ENCODE measurements around the gene GAS2L1. TPM values are rescaled to one million over a fixed set of nuclear protein-coding genes. Genes with fewer than 3 reads are reported as not detected.

The GAS2L1 gene
- total RNA-seq, 1 donor from 2014 or later, result 21.6 TPM

GRCh38 chr22:29339381-29340235 is 33.2 kb downstream of the GAS2L1 start:
- Mint-ChIP-seq H3K36me3 (ENCODE audit: unreplicated experiment) (peaks cover 26% of the 10 kb centered on the region), H3K9me3 (ENCODE audit: unreplicated experiment) (no peaks in the 10 kb centered on the region), H3K4me1 (ENCODE audit: unreplicated experiment) (peaks cover 8% of the 10 kb centered on the region), H3K27me3 (ENCODE audit: unreplicated experiment) (no peaks in the 10 kb centered on the region), H3K27ac (ENCODE audit: unreplicated experiment) (no peak overlapping the region), H3K4me3 (ENCODE audit: unreplicated experiment) (no peak overlapping the region)
- TF ChIP-seq CTCF (IDR thresholded peaks at IDR 0.05), result no peak
- no peak for DNase-seq (ENCODE audit: extremely low spot score, unreplicated experiment)

GRCh38 chr22:29340566-29340965 is 34.1 kb downstream of the GAS2L1 start:
- no peaks in the 10 kb centered on the region for H3K27me3 Mint-ChIP-seq (ENCODE audit: unreplicated experiment)

GRCh38 chr22:29341056-29341848 is 34.8 kb downstream of the GAS2L1 start:
- H3K9me3 Mint-ChIP-seq (ENCODE audit: unreplicated experiment), result no peaks in the 10 kb centered on the region
- peaks cover 27% of the 10 kb centered on the region for H3K36me3 Mint-ChIP-seq (ENCODE audit: unreplicated experiment)
- no peak overlapping the region for H3K4me3 Mint-ChIP-seq (ENCODE audit: unreplicated experiment)
- peaks cover 10% of the 10 kb centered on the region for H3K4me1 Mint-ChIP-seq (ENCODE audit: unreplicated experiment)
- H3K27me3 Mint-ChIP-seq (ENCODE audit: unreplicated experiment), result no peaks in the 10 kb centered on the region
- no peak for TF ChIP-seq CTCF (IDR thresholded peaks at IDR 0.05)
- H3K27ac Mint-ChIP-seq (ENCODE audit: unreplicated experiment), result no peak overlapping the region
- DNase-seq (ENCODE audit: extremely low spot score, unreplicated experiment), result no peak

More at GRCh38 chr22:29340566-29340965, 34.1 kb downstream of the GAS2L1 start:
- no peak for DNase-seq (ENCODE audit: extremely low spot score, unreplicated experiment)
- no peak overlapping the region for H3K27ac Mint-ChIP-seq (ENCODE audit: unreplicated experiment)
- H3K9me3 Mint-ChIP-seq (ENCODE audit: unreplicated experiment), result no peaks in the 10 kb centered on the region
- peaks cover 10% of the 10 kb centered on the region for H3K4me1 Mint-ChIP-seq (ENCODE audit: unreplicated experiment)
- H3K36me3 Mint-ChIP-seq (ENCODE audit: unreplicated experiment), result peaks cover 26% of the 10 kb centered on the region
- H3K4me3 Mint-ChIP-seq (ENCODE audit: unreplicated experiment), result no peak overlapping the region
- TF ChIP-seq CTCF (IDR thresholded peaks at IDR 0.05), result no peak

- H3K27ac Mint-ChIP-seq (ENCODE audit: unreplicated experiment), result no peak overlapping the region
- H3K36me3 Mint-ChIP-seq (ENCODE audit: unreplicated experiment), result peaks cover 28% of the 10 kb centered on the region
- TF ChIP-seq CTCF (IDR thresholded peaks at IDR 0.05), result no peak
- H3K27me3 Mint-ChIP-seq (ENCODE audit: unreplicated experiment), result no peaks in the 10 kb centered on the region
- no peak for DNase-seq (ENCODE audit: extremely low spot score, unreplicated experiment)
- no peak overlapping the region for H3K4me3 Mint-ChIP-seq (ENCODE audit: unreplicated experiment)
- H3K4me1 Mint-ChIP-seq (ENCODE audit: unreplicated experiment), result peaks cover 10% of the 10 kb centered on the region
- no peaks in the 10 kb centered on the region for H3K9me3 Mint-ChIP-seq (ENCODE audit: unreplicated experiment)
Observed at GRCh38 chr22:29341849-29342127, 35.3 kb downstream of the GAS2L1 start.

GRCh38 chr22:29342177-29342576 is 35.7 kb downstream of the GAS2L1 start:
- Mint-ChIP-seq H3K36me3 (ENCODE audit: unreplicated experiment) (peaks cover 31% of the 10 kb centered on the region), H3K4me1 (ENCODE audit: unreplicated experiment) (peaks cover 10% of the 10 kb centered on the region), H3K27me3 (ENCODE audit: unreplicated experiment) (no peaks in the 10 kb centered on the region), H3K4me3 (ENCODE audit: unreplicated experiment) (no peak overlapping the region), H3K27ac (ENCODE audit: unreplicated experiment) (no peak overlapping the region), H3K9me3 (ENCODE audit: unreplicated experiment) (no peaks in the 10 kb centered on the region)
- DNase-seq (ENCODE audit: extremely low spot score, unreplicated experiment), result no peak
- no peak for TF ChIP-seq CTCF (IDR thresholded peaks at IDR 0.05)
